HEK293 (cell line): Measurements from ENCODE around the gene FAM120B.

ENCODE experiments used
- GLIS1 ChIP-seq: fragments of 450-650 bp; formaldehyde crosslinking; IDR thresholded peaks from 2 replicates; pipeline ENCODE4 v1.5.1; 2016; ENCODE audit warnings: missing biosample characterization, missing genetic modification characterization
- IKZF3 ChIP-seq: fragments of 450-650 bp; IDR thresholded peaks from 2 replicates; pipeline ENCODE4 v1.5.0; 2018; ENCODE audit warnings: missing biosample characterization, mild to moderate bottlenecking, missing genetic modification characterization, moderate library complexity
- KLF1 ChIP-seq: fragments of 450-650 bp; formaldehyde crosslinking; IDR thresholded peaks from 2 replicates; pipeline ENCODE4 v1.5.1; 2016; ENCODE audit warnings: missing biosample characterization, missing genetic modification characterization
- ZBTB1 ChIP-seq: fragments of 450-650 bp; formaldehyde crosslinking; IDR thresholded peaks from 2 replicates; pipeline ENCODE4 v1.5.1; 2016; ENCODE audit warnings: missing biosample characterization, missing genetic modification characterization
- ZBTB11 ChIP-seq: fragments of 450-650 bp; formaldehyde crosslinking; conservative IDR thresholded peaks from 2 replicates; pipeline ENCODE4 v1.5.1; 2016; ENCODE audit warnings: low read depth, missing biosample characterization, missing genetic modification characterization
- ZBTB26 ChIP-seq: fragments of 450-650 bp; formaldehyde crosslinking; optimal IDR thresholded peaks from 2 replicates; pipeline ENCODE3; 2016; ENCODE audit warnings: missing biosample characterization, mild to moderate bottlenecking, missing genetic modification characterization
- ZBTB49 ChIP-seq: fragments of 450-650 bp; formaldehyde crosslinking; IDR thresholded peaks from 2 replicates; pipeline ENCODE4 v1.5.1; 2016; ENCODE audit warnings: missing biosample characterization, missing genetic modification characterization, low read depth
- ZFP41 ChIP-seq: fragments of 450-650 bp; formaldehyde crosslinking; IDR thresholded peaks from 2 replicates; pipeline ENCODE4 v1.5.1; 2016; ENCODE audit warnings: missing biosample characterization, missing genetic modification characterization, borderline replicate concordance
- ZNF10 ChIP-seq: fragments of 450-650 bp; formaldehyde crosslinking; IDR thresholded peaks from 2 replicates; pipeline ENCODE4 v1.5.1; 2017; ENCODE audit warnings: missing biosample characterization, missing genetic modification characterization
- ZNF133 ChIP-seq: fragments of 450-650 bp; formaldehyde crosslinking; IDR thresholded peaks from 2 replicates; pipeline ENCODE4 v1.5.1; 2016; ENCODE audit warnings: missing biosample characterization, missing genetic modification characterization
- ZNF18 ChIP-seq: fragments of 450-650 bp; formaldehyde crosslinking; IDR thresholded peaks from 2 replicates; pipeline ENCODE4 v1.5.1; 2016; ENCODE audit warnings: missing biosample characterization, missing genetic modification characterization
- ZNF248 ChIP-seq: fragments of 450-650 bp; formaldehyde crosslinking; IDR thresholded peaks from 2 replicates; pipeline ENCODE4 v1.5.1; 2017; ENCODE audit warnings: missing biosample characterization, missing genetic modification characterization
- ZNF341 ChIP-seq: fragments of 450-650 bp; formaldehyde crosslinking; IDR thresholded peaks from 2 replicates; pipeline ENCODE4; 2016; ENCODE audit warnings: low read depth, missing biosample characterization, missing genetic modification characterization
- ZNF350 ChIP-seq: fragments of 450-650 bp; formaldehyde crosslinking; IDR thresholded peaks from 2 replicates; pipeline ENCODE4 v1.5.0; 2017; ENCODE audit warnings: missing biosample characterization, mild to moderate bottlenecking, missing genetic modification characterization
- ZNF48 ChIP-seq: fragments of 450-650 bp; formaldehyde crosslinking; IDR thresholded peaks from 2 replicates; pipeline ENCODE4 v1.5.1; 2016; ENCODE audit warnings: missing biosample characterization, missing genetic modification characterization
- ZNF488 ChIP-seq: fragments of 450-650 bp; formaldehyde crosslinking; IDR thresholded peaks from 2 replicates; pipeline ENCODE4 v1.5.1; 2016; ENCODE audit warnings: missing biosample characterization, missing genetic modification characterization
- ZNF501 ChIP-seq: fragments of 450-650 bp; formaldehyde crosslinking; IDR thresholded peaks from 2 replicates; pipeline ENCODE4 v1.5.1; 2016; ENCODE audit warnings: missing biosample characterization, missing genetic modification characterization
- ZNF514 ChIP-seq: fragments of 450-650 bp; formaldehyde crosslinking; IDR thresholded peaks from 2 replicates; pipeline ENCODE4 v1.5.1; 2016; ENCODE audit warnings: missing biosample characterization, missing genetic modification characterization
- ZNF521 ChIP-seq: fragments of 450-650 bp; formaldehyde crosslinking; IDR thresholded peaks from 2 replicates; pipeline ENCODE4 v1.5.1; 2017; ENCODE audit warnings: missing biosample characterization, mild to moderate bottlenecking, missing genetic modification characterization
- ZNF530 ChIP-seq: fragments of 450-650 bp; formaldehyde crosslinking; IDR thresholded peaks from 2 replicates; pipeline ENCODE4 v1.5.1; 2016; ENCODE audit warnings: low read depth, missing biosample characterization, missing genetic modification characterization
- ZNF561 ChIP-seq: fragments of 450-650 bp; IDR thresholded peaks from 2 replicates; pipeline ENCODE4 v1.5.1; 2018; ENCODE audit warnings: missing biosample characterization, missing genetic modification characterization, borderline replicate concordance
- ZNF600 ChIP-seq: fragments of 450-650 bp; formaldehyde crosslinking; IDR thresholded peaks from 2 replicates; pipeline ENCODE4 v1.5.1; 2016; ENCODE audit warnings: missing biosample characterization, missing genetic modification characterization
- ZNF658 ChIP-seq: fragments of 450-650 bp; formaldehyde crosslinking; IDR thresholded peaks from 2 replicates; pipeline ENCODE4; 2016; ENCODE audit warnings: missing biosample characterization, missing genetic modification characterization
- ZNF660 ChIP-seq: fragments of 450-650 bp; IDR thresholded peaks from 2 replicates; pipeline ENCODE4 v1.5.1; 2018; ENCODE audit warnings: missing biosample characterization, mild to moderate bottlenecking, missing genetic modification characterization
- ZNF664 ChIP-seq: fragments of 450-650 bp; formaldehyde crosslinking; IDR thresholded peaks from 2 replicates; pipeline ENCODE4 v1.5.1; 2016; ENCODE audit warnings: missing biosample characterization, missing genetic modification characterization
- ZNF830 ChIP-seq: fragments of 450-650 bp; IDR thresholded peaks from 2 replicates; pipeline ENCODE4 v1.5.0; 2018; ENCODE audit warnings: missing biosample characterization, missing genetic modification characterization, low read depth, mild to moderate bottlenecking, moderate library complexity
- TF ChIP-seq, protein P1 (sequence below): IDR thresholded peaks from 2 replicates; pipeline ENCODE4 v1.6.1; 2011; ENCODE audit warnings: mild to moderate bottlenecking, low read depth, low read length, borderline replicate concordance
- TF ChIP-seq, protein P2 (sequence below): fragments of 450-650 bp; formaldehyde crosslinking; IDR thresholded peaks from 2 replicates; pipeline ENCODE4 v1.5.1; 2016; ENCODE audit warnings: missing biosample characterization, missing genetic modification characterization

FAM120B gene

GRCh38 chr6:170290296-170291128 is 16.0 kb upstream of the FAM120B start, which contains the start of gene DLL1 (continued):
- TF ChIP-seq ZNF664 (tag by site-specific recombination) (no peak), ZNF600 (peak; percentile 83), GLIS1 (tag by site-specific recombination) (no peak), ZNF133 (tag by site-specific recombination) (no peak), ZNF48 (tag by site-specific recombination) (no peak), ZNF658 (tag by site-specific recombination) (no peak), ZBTB26 (peak; percentile 80), IKZF3 (tag by site-specific recombination) (0 out of 2 replicates have a peak, but pooled peaks have one; percentile 13), ZNF18 (tag by site-specific recombination) (no peak), ZNF561 (peak; percentile 59; the same call in 1 of the 2 replicates), ZNF521 (tag by site-specific recombination) (no peak), ZNF341 (no peak), ZBTB11 (peak; percentile 81), ZNF350 (tag by site-specific recombination) (no peak), ZNF660 (tag by site-specific recombination) (no peak), ZFP41 (tag by site-specific recombination) (no peak), KLF1 (tag by site-specific recombination) (no peak), ZNF488 (tag by site-specific recombination) (no peak), ZNF514 (tag by site-specific recombination) (no peak), ZBTB1 (tag by site-specific recombination) (no peak), ZNF248 (tag by site-specific recombination) (no peak), ZNF10 (tag by site-specific recombination) (no peak), ZBTB49 (no peak), ZNF501 (tag by site-specific recombination) (no peak), ZNF830 (no peak), ZNF530 (tag by site-specific recombination) (no peak)
- TF ChIP-seq, protein P1, sequence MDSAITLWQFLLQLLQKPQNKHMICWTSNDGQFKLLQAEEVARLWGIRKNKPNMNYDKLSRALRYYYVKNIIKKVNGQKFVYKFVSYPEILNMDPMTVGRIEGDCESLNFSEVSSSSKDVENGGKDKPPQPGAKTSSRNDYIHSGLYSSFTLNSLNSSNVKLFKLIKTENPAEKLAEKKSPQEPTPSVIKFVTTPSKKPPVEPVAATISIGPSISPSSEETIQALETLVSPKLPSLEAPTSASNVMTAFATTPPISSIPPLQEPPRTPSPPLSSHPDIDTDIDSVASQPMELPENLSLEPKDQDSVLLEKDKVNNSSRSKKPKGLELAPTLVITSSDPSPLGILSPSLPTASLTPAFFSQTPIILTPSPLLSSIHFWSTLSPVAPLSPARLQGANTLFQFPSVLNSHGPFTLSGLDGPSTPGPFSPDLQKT: no peak
- TF ChIP-seq, protein P2, sequence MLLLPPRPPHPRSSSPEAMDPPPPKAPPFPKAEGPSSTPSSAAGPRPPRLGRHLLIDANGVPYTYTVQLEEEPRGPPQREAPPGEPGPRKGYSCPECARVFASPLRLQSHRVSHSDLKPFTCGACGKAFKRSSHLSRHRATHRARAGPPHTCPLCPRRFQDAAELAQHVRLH (tag by site-specific recombination): no peak
